BJ (cell line): ENCODE results near the gene P2RY8. TPM values are rescaled to one million over a fixed set of nuclear protein-coding genes. Genes with fewer than 3 reads are reported as not detected.
"Not testable (repeated sequence)": the region's sequence is repeated elsewhere in the genome, so short reads cannot be mapped to it uniquely, and the experiment has no call there.

Experiments
- CTCF ChIA-PET: fragments of 350-600 bp; formaldehyde crosslinking; extraction: SDS; loops from one replicate; lab custom pipeline; 2021; ENCODE audit warnings: antibody characterized with exemption, inconsistent platforms; lab: Yijun Ruan, JAX
- POLR2A ChIA-PET: fragments of 300-600 bp; sonication (Branson Sonifier 250); formaldehyde crosslinking; extraction: SDS; loops from one replicate; lab custom pipeline; 2021; ENCODE audit warnings: antibody characterized with exemption; lab: Charles Lee
- DNase-seq: peaks from one replicate; pipeline ENCODE4 v3.0.0-alpha.2; 2011; ENCODE audit warnings: low read depth
- H3K27me3 ChIP-seq: 2 replicates; pipeline ENCODE4 v1.6.0; 2011; ENCODE audit warnings: low read length; ENCODE audit not compliant: control insufficient read depth, insufficient read depth
- H3K36me3 ChIP-seq: 2 replicates; pipeline ENCODE4 v1.5.1; 2011; ENCODE audit warnings: low read length; ENCODE audit not compliant: control insufficient read depth, insufficient read depth
- H3K4me3 ChIP-seq: 2 replicates; pipeline ENCODE4 v1.5.1; 2011; ENCODE audit warnings: low read depth, mild to moderate bottlenecking, control low read depth, low read length
- polyA plus RNA-seq: library from polyadenylated mRNA; depleted of rRNA; stranded (reverse); fragments of >200 nt; gene quantifications from 2 replicates; pipeline ENCODE4 v1.2.3, GENCODE V29; 2011
- TF ChIP-seq, protein P1 (sequence below): IDR thresholded peaks from 2 replicates; pipeline ENCODE4 v1.5.1; 2011; ENCODE audit warnings: low read depth, mild to moderate bottlenecking, control low read depth, inconsistent platforms, low read length, moderate library complexity; ENCODE audit not compliant: insufficient read depth

P2RY8 gene
- polyA plus RNA-seq, 1 experiment = not detected

DNA sequence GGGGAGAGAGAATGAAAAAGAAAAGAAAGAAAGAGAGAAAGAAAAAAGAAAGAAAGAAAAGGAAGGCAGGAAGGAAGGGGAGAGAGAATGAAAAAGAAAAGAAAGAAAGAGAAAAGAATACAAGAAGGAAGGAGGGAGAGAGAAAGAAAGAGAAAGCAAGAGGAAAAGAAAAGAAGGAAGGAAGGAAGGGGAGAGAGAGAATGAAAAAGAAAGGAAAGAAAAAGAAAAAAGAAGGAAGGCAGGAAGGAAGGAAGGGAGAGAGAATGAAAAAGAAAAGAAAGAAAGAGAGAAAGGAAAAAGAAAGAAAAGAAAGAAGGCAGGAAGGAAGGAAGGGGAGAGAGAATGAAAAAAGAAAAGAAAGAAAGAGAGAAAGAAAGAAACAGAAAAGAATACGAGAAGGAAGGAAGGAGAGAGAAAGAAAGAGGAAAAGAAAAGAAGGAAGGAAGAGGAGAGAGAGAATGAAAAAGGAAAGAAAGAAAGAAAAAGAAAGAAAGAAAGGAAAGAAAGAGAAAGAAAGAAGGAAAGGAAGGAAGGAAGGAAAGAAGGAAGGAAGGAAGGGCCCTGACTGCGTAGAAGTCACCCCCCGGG, 15.1 kb upstream of the P2RY8 start:
- no peak for DNase-seq
- no peak overlapping the region for H3K4me3 ChIP-seq
- ChIA-PET CTCF (no interaction called here), POLR2A (no interaction called here)
- H3K27me3 ChIP-seq = no peaks in the 10 kb centered on the region
- TF ChIP-seq, protein P1, sequence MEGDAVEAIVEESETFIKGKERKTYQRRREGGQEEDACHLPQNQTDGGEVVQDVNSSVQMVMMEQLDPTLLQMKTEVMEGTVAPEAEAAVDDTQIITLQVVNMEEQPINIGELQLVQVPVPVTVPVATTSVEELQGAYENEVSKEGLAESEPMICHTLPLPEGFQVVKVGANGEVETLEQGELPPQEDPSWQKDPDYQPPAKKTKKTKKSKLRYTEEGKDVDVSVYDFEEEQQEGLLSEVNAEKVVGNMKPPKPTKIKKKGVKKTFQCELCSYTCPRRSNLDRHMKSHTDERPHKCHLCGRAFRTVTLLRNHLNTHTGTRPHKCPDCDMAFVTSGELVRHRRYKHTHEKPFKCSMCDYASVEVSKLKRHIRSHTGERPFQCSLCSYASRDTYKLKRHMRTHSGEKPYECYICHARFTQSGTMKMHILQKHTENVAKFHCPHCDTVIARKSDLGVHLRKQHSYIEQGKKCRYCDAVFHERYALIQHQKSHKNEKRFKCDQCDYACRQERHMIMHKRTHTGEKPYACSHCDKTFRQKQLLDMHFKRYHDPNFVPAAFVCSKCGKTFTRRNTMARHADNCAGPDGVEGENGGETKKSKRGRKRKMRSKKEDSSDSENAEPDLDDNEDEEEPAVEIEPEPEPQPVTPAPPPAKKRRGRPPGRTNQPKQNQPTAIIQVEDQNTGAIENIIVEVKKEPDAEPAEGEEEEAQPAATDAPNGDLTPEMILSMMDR = no peak
- H3K36me3 ChIP-seq = no peaks in the 10 kb centered on the region

DNA sequence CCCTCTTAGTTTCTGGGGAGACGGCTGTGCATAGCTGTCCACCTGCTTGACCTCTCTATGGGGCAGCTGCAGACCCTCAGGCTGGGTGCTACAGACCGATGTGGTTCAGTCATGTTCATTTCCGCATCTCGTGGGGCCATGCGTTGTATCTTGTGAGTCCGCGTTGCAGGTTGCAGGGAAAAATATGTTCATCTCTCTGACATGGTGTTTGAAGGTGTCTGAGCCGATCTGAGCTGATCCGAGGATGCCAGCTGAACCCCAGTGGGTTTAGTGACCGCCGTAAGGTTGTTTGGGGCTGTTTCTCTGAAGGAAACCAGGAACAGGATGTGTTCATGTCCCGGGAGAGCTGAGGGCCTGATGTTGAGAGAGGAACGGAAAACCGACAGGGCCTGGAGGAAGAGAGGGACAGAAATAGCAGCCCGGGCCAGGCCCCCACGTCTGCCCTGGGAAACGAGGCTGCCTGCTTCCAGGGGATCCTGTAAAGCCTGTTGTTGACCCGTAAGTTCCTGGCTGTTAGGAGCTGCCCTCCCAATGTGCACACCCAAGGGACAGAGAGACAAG, 9.8 kb upstream of the P2RY8 start:
- DNase-seq = no peak
- TF ChIP-seq, protein P1 = no peak
- ChIA-PET CTCF (no interaction called here), POLR2A (no interaction called here)
- H3K4me3 ChIP-seq = no peak overlapping the region
- no peaks in the 10 kb centered on the region for H3K27me3 ChIP-seq
- no peaks in the 10 kb centered on the region for H3K36me3 ChIP-seq

DNA sequence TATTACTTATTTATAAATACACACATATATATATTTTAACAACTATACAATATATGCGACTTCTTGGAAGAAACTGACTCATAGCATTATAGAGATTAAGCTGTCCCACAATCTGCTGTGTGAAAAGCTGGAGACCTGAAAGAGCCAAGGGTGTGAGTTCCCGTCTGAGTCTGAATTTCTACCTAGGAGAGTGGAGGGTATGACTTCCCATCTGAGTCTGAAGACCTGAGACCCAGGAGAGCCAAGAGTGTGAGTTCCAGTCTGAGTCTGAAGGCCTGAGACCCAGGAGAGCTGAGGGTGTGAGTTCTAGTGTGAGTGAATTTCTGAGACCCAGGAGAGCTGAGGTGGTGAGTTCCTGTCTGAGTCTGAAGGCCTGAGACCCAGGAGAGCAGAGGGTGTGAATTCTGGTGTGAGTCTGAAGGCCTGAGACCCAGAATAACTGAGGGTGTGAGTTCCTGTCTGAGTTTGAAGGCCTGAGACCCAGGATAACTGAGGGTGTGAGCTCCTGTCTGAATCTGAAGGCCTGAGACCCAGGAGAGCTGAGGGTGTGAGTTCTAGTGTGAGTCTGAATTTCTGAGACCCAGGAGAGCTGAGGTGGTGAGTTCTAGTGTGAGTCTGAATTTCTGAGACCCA, 8.9 kb upstream of the P2RY8 start:
- ChIA-PET POLR2A (no interaction called here), CTCF (no interaction called here)
- DNase-seq = no peak
- H3K27me3 ChIP-seq = no peaks in the 10 kb centered on the region
- TF ChIP-seq, protein P1 = no peak
- H3K4me3 ChIP-seq = no peak overlapping the region
- no peaks in the 10 kb centered on the region for H3K36me3 ChIP-seq

DNA sequence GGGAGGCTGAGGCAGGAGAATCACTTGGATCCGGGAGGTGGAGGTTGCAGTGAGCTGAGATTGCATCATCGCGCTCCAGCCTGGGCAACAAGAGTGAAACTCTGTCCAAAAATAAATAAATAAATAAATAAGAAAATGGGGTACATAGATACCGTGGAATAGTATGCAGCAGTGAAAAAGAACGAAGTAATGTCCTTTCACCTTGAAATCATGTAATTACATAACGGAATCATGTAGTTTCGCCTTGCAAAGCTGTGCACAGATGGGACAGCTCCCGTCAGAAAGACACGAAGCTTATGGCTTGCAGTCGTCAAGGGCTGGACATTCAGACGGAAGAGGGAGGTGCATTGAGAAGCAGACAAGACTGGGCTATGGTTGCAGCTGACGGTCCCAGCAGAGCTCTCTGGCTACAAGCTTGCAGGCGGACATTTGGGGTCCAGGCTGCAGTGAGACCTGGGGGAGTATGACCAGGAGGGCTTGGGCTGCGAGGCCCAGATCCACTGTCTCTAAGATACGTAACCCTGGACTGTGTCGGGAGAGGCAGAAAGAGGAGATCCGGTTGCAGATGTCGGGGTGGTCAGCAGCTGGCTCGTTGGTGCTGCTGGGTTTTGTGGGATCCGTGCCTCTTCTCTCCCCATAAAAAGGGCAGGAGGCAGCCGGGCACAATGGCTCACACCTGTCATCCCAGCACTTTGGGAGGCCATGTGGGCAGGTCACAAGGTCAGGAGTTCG, 6.2 kb upstream of the P2RY8 start:
- Histone ChIP-seq H3K27me3 (no peaks in the 10 kb centered on the region), H3K36me3 (no peaks in the 10 kb centered on the region), H3K4me3 (no peak overlapping the region)
- ChIA-PET CTCF (no interaction called here), POLR2A (no interaction called here)
- TF ChIP-seq, protein P1 = no peak
- no peak for DNase-seq

DNA sequence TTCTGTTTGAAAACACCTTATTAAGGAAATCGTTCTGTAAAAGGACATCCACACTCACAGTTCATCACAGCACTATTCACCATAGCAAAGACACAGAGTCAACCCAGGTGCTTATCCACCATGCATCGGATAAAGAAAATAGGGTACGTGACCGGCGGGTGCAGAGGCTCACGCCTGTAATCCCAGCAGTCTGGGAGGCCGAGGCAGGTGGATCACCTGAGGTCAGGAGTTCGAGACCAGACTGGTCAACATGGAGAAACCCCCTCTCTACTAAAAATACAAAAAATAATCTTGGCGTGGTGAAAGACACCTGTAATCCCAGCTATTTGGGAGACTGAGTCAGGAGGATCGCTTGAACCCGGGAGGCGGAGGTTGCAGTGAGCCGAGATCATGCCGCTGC, 2.2 kb upstream of the P2RY8 start:
- H3K4me3 ChIP-seq, DNase-seq, CTCF ChIA-PET, H3K27me3 ChIP-seq, H3K36me3 ChIP-seq, POLR2A ChIA-PET: not testable (repeated sequence)

DNA sequence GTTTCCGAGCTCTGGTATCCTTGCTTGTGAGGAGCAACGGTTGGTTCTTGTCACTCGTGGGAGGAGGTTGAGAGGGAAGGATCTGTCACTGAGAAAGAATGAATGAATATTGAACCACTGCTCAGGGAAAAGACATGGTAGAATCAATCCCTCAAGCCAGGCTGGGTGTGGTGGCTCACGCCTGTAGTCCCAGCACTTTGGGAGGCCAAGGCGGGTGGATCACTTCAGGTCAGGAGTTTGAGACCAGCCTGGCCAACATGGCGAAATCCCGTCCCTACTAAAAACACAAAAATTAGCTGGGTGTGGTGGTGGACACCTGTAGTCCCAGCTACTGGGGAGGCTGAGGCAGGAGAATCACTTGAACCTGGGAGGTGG, 718 bp upstream of the P2RY8 start:
- POLR2A ChIA-PET, CTCF ChIA-PET, H3K27me3 ChIP-seq, H3K4me3 ChIP-seq, H3K36me3 ChIP-seq, DNase-seq: not testable (repeated sequence)
